Activated naive CD8-positive, alpha-beta T cell treated with anti-CD3 and anti-CD28 coated beads, Interleukin-2, amount 50 U/mL, for 24 hours (primary cell): Measurements from ENCODE around the gene RBPMS2.

Experiments
- ATAC-seq: fragments of 150-1000 bp; cut with Tn5 transposase; one replicate; pipeline ENCODE4 v1.10.0; 2021
- DNase-seq: peaks from one replicate; pipeline ENCODE4 v3.0.0; 2021
- H3K27ac Mint-ChIP-seq: one replicate; pipeline ENCODE4 v1.8.0; 2021; ENCODE audit warnings: mild to moderate bottlenecking, mixed read lengths
- H3K27me3 Mint-ChIP-seq: one replicate; pipeline ENCODE4 v1.8.0; 2021; ENCODE audit warnings: mixed read lengths
- H3K36me3 Mint-ChIP-seq: one replicate; pipeline ENCODE4 v1.8.0; 2021; ENCODE audit warnings: low read depth, mixed read lengths
- H3K4me1 Mint-ChIP-seq: one replicate; pipeline ENCODE4 v1.8.0; 2021; ENCODE audit warnings: mixed read lengths
- H3K4me3 Mint-ChIP-seq: one replicate; pipeline ENCODE4 v1.8.0; 2021; ENCODE audit warnings: mild to moderate bottlenecking, moderate library complexity, mixed read lengths
- H3K9me3 Mint-ChIP-seq: one replicate; pipeline ENCODE4 v1.8.0; 2021; ENCODE audit warnings: mixed read lengths

RBPMS2 gene

GRCh38 chr15:64690578-64691296, 84.7 kb downstream of the RBPMS2 start:
- no peak overlapping the region for H3K4me3 Mint-ChIP-seq
- H3K27me3 Mint-ChIP-seq, result no peaks in the 10 kb centered on the region
- no peaks in the 10 kb centered on the region for H3K9me3 Mint-ChIP-seq
- ATAC-seq, result no peak
- peaks cover 16% of the 10 kb centered on the region for H3K36me3 Mint-ChIP-seq
- H3K4me1 Mint-ChIP-seq, result peaks cover 20% of the 10 kb centered on the region
- H3K27ac Mint-ChIP-seq, result no peak overlapping the region
- DNase-seq, result no peak

- no peak for ATAC-seq
- H3K27ac Mint-ChIP-seq, result peak overlapping the region; percentile 12
These were observed 85.4 kb downstream of the RBPMS2 start for GRCh38 chr15:64690008-64690407.

More at GRCh38 chr15:64690008-64690407, 85.4 kb downstream of the RBPMS2 start:
- H3K4me3 Mint-ChIP-seq, result no peak overlapping the region
- no peak for DNase-seq
- H3K27me3 Mint-ChIP-seq, result no peaks in the 10 kb centered on the region
- peaks cover 16% of the 10 kb centered on the region for H3K4me1 Mint-ChIP-seq
- no peaks in the 10 kb centered on the region for H3K9me3 Mint-ChIP-seq
- peaks cover 13% of the 10 kb centered on the region for H3K36me3 Mint-ChIP-seq
